GM19239 (cell line): ENCODE measurements around the gene SCD5.

Experiments
- DNase-seq: peaks from one replicate; pipeline ENCODE4 v3.0.0; 2011; ENCODE audit warnings: low spot score; ENCODE audit not compliant: insufficient read length
- FAIRE-seq: peaks from 2 replicates; lab custom pipeline; 2011; peaks lifted over from hg19 to GRCh38; lab: Jason Lieb, UNC

Gene SCD5

GRCh38 chr4:82697561-82697960 lies 101.0 kb downstream of the SCD5 start:
- FAIRE-seq (no peak), DNase-seq (no peak)

- no peak for FAIRE-seq
- DNase-seq = no peak
These were observed 102.3 kb downstream of the SCD5 start for GRCh38 chr4:82696117-82696860.

GRCh38 chr4:82694892-82695291 lies 103.7 kb downstream of the SCD5 start:
- FAIRE-seq = no peak
- DNase-seq = no peak

GRCh38 chr4:82694046-82694445 lies 104.5 kb downstream of the SCD5 start:
- FAIRE-seq (no peak), DNase-seq (no peak)

GRCh38 chr4:82692101-82692780 lies 106.4 kb downstream of the SCD5 start:
- DNase-seq = no peak
- no peak for FAIRE-seq

GRCh38 chr4:82691431-82691830 lies 107.2 kb downstream of the SCD5 start:
- DNase-seq (no peak), FAIRE-seq (no peak)

GRCh38 chr4:82688091-82688795 lies 110.4 kb downstream of the SCD5 start:
- no peak for DNase-seq

GRCh38 chr4:82687531-82687930 lies 111.1 kb downstream of the SCD5 start:
- no peak for FAIRE-seq
- no peak for DNase-seq

More at GRCh38 chr4:82688091-82688795, 110.4 kb downstream of the SCD5 start:
- FAIRE-seq = peak; percentile 44

- DNase-seq (no peak), FAIRE-seq (no peak)
These were observed 116.8 kb downstream of the SCD5 start for GRCh38 chr4:82681754-82682153.

- DNase-seq = no peak
- FAIRE-seq = no peak
These were observed 117.8 kb downstream of the SCD5 start for GRCh38 chr4:82680834-82681233.

GRCh38 chr4:82679531-82679930 lies 119.1 kb downstream of the SCD5 start:
- DNase-seq (no peak), FAIRE-seq (no peak)

GRCh38 chr4:82678051-82678450 lies 120.5 kb downstream of the SCD5 start:
- FAIRE-seq (no peak), DNase-seq (no peak)

GRCh38 chr4:82677327-82677726 lies 121.3 kb downstream of the SCD5 start:
- DNase-seq (no peak), FAIRE-seq (no peak)

GRCh38 chr4:82667761-82668480 lies 130.7 kb downstream of the SCD5 start:
- DNase-seq (no peak), FAIRE-seq (no peak)

GRCh38 chr4:82666970-82667665 lies 131.5 kb downstream of the SCD5 start:
- no peak for FAIRE-seq
- DNase-seq = no peak

- DNase-seq = no peak
- no peak for FAIRE-seq
These were observed 137.2 kb downstream of the SCD5 start for GRCh38 chr4:82661181-82661992.

GRCh38 chr4:82652062-82652461 lies 146.5 kb downstream of the SCD5 start:
- no peak for FAIRE-seq
- DNase-seq = no peak

- FAIRE-seq = no peak
- no peak for DNase-seq
These were observed 147.7 kb downstream of the SCD5 start for GRCh38 chr4:82650868-82651267.

GRCh38 chr4:82648356-82648755 lies 150.2 kb downstream of the SCD5 start:
- no peak for FAIRE-seq
- no peak for DNase-seq
